Uterus (tissue), 2 donors: ENCODE measurements around the gene TMEM51.

Source experiments
- CTCF ChIP-seq, 4 experiments: fragments of 200-600 bp in 2 of 4; fragments of 450-650 bp in 2 of 4; sonication (generic) in 2 of 4; IDR thresholded peaks; one replicate each; pipeline ENCODE4 v1.5.1; 2016 to 2019; ENCODE audit warnings: antibody characterized with exemption in 4 of 4, mild to moderate bottlenecking in 2 of 4, moderate library complexity in 1 of 4
- POLR2A ChIP-seq, 2 donors: fragments of 450-650 bp; IDR thresholded peaks; one replicate each; pipeline ENCODE4 v1.6.1; 2016; ENCODE audit warnings: antibody characterized with exemption in 2 of 2, mild to moderate bottlenecking in 1 of 2, moderate library complexity in 1 of 2

GRCh38 chr1:15244813-15245212 is 91.3 kb downstream of the TMEM51 start:
- TF ChIP-seq CTCF (IDR thresholded peaks at IDR 0.05) (no peak), POLR2A (IDR thresholded peaks at IDR 0.05) (no peak)
